HepG2 (cell line): ENCODE measurements around the gene ZNF512B. TPM values are rescaled to one million over a fixed set of nuclear protein-coding genes. Genes with fewer than 3 reads are reported as not detected.

ENCODE experiments used
- ATRX ChIP-seq: sonication (generic); formaldehyde crosslinking; IDR thresholded peaks from 2 replicates; pipeline ENCODE4 v1.4.0; 2020; ENCODE audit warnings: missing genetic modification reagents, borderline replicate concordance
- CBX5 ChIP-seq: sonication (generic); formaldehyde crosslinking; IDR thresholded peaks from 2 replicates; pipeline ENCODE4 v1.4.0; 2020; ENCODE audit warnings: missing genetic modification reagents, borderline replicate concordance
- EZH2 ChIP-seq: conservative IDR thresholded peaks from 2 replicates; pipeline ENCODE4 v1.6.1; 2012; ENCODE audit warnings: mild to moderate bottlenecking, low read depth, low read length, moderate library complexity
- SAP130 ChIP-seq: IDR thresholded peaks from 2 replicates; pipeline ENCODE4 v1.6.1; 2016; ENCODE audit warnings: low read depth
- SIX4 ChIP-seq: sonication (generic); formaldehyde crosslinking; IDR thresholded peaks from 2 replicates; pipeline ENCODE4 v1.4.0; 2020; ENCODE audit warnings: missing genetic modification reagents
- SKIL ChIP-seq: sonication (generic); formaldehyde crosslinking; IDR thresholded peaks from 2 replicates; pipeline ENCODE4 v1.8.0; 2022; ENCODE audit warnings: missing genetic modification reagents, mild to moderate bottlenecking, moderate library complexity, borderline replicate concordance
- ZGPAT ChIP-seq: IDR thresholded peaks from 2 replicates; pipeline ENCODE4 v1.6.1; 2016; ENCODE audit warnings: mild to moderate bottlenecking
- ZNF20 ChIP-seq: sonication (generic); formaldehyde crosslinking; IDR thresholded peaks from 2 replicates; pipeline ENCODE4 v1.4.0; 2020; ENCODE audit warnings: mild to moderate bottlenecking, moderate library complexity, missing genetic modification reagents
- ZNF276 ChIP-seq: sonication (generic); formaldehyde crosslinking; IDR thresholded peaks from 2 replicates; pipeline ENCODE4 v1.4.0; 2020; ENCODE audit warnings: mild to moderate bottlenecking, low read depth, missing genetic modification reagents
- ZNF34 ChIP-seq: sonication (generic); formaldehyde crosslinking; IDR thresholded peaks from 2 replicates; pipeline ENCODE4 v1.4.0; 2020; ENCODE audit warnings: mild to moderate bottlenecking, missing genetic modification reagents, borderline replicate concordance
- ZNF547 ChIP-seq: sonication (generic); formaldehyde crosslinking; IDR thresholded peaks from 2 replicates; pipeline ENCODE4 v1.5.1; 2020; ENCODE audit warnings: mild to moderate bottlenecking, missing genetic modification reagents
- ZNF564 ChIP-seq: sonication (generic); formaldehyde crosslinking; IDR thresholded peaks from 2 replicates; pipeline ENCODE4 v1.8.1; 2023; ENCODE audit warnings: mild to moderate bottlenecking, missing genetic modification reagents
- polyA plus RNA-seq, 8 experiments: library from polyadenylated mRNA; depleted of rRNA in 3 of 8; stranded (reverse) in 7 of 8; unstranded in 1 of 8; fragments of >200 nt; fragmentation: Illumina TruSeq in 4 of 8; extraction: Trizol in 4 of 8; gene quantifications; 2 replicates each; pipeline versions ENCODE4 v1.2.1 to v1.2.3, GENCODE V29; 2011 to 2016; ENCODE audit warnings: low read depth in 4 of 8, missing spikeins in 1 of 8, mixed read lengths in 1 of 8; ENCODE audit not compliant: insufficient read depth in 1 of 8
- total RNA-seq, 5 experiments: library from RNA; depleted of rRNA; stranded (reverse); fragments of >200 nt; fragmentation: Illumina TruSeq; extraction: Trizol; gene quantifications; 2 replicates each; pipeline ENCODE4 v1.2.3, GENCODE V29; 2016; ENCODE audit warnings: low read depth in 1 of 5
- TF ChIP-seq, protein P1 (sequence below): IDR thresholded peaks from 2 replicates; pipeline ENCODE4 v1.6.1; 2016; ENCODE audit warnings: missing compliant biosample characterization, missing genetic modification reagents, borderline replicate concordance
- TF ChIP-seq, protein P2 (sequence below): sonication (generic); formaldehyde crosslinking; IDR thresholded peaks from 2 replicates; pipeline ENCODE4 v1.4.0; 2020; ENCODE audit warnings: missing genetic modification reagents, borderline replicate concordance
- TF ChIP-seq, protein P3 (sequence below): sonication (generic); formaldehyde crosslinking; IDR thresholded peaks from 2 replicates; pipeline ENCODE4 v1.4.0; 2020; ENCODE audit warnings: missing genetic modification reagents, borderline replicate concordance

Gene ZNF512B
- total and polyA plus RNA-seq, 2 of the 13 experiments (the other 11 are each of a cell fraction or from before 2014, with no cell fraction given): 11.5 to 30.6 TPM

GRCh38 chr20:63955827-63956663 lies 13.7 kb downstream of the ZNF512B start, which contains the start of gene UCKL1 (continued):
- TF ChIP-seq, protein P1, sequence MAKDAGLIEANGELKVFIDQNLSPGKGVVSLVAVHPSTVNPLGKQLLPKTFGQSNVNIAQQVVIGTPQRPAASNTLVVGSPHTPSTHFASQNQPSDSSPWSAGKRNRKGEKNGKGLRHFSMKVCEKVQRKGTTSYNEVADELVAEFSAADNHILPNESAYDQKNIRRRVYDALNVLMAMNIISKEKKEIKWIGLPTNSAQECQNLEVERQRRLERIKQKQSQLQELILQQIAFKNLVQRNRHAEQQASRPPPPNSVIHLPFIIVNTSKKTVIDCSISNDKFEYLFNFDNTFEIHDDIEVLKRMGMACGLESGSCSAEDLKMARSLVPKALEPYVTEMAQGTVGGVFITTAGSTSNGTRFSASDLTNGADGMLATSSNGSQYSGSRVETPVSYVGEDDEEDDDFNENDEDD (CRISPR knock-in tag): peak; percentile 92
- TF ChIP-seq ZNF276 (CRISPR knock-in tag) (peak; percentile 95; the same call in 1 of the 2 replicates), SKIL (CRISPR knock-in tag) (peak; percentile 89), ZNF564 (CRISPR knock-in tag) (peak; percentile 98), SIX4 (CRISPR knock-in tag) (peak; percentile 63), ZNF34 (CRISPR knock-in tag) (peak; percentile 100), ATRX (CRISPR knock-in tag) (0 out of 2 replicates have a peak, but pooled peaks have one; percentile 13), SAP130 (CRISPR knock-in tag) (peak; percentile 97), ZNF547 (peak; percentile 99), ZNF20 (CRISPR knock-in tag) (peak; percentile 98), EZH2 (no peak), ZGPAT (peak; percentile 100), CBX5 (CRISPR knock-in tag) (peak; percentile 78; the same call in 1 of the 2 replicates)
- TF ChIP-seq, protein P2, sequence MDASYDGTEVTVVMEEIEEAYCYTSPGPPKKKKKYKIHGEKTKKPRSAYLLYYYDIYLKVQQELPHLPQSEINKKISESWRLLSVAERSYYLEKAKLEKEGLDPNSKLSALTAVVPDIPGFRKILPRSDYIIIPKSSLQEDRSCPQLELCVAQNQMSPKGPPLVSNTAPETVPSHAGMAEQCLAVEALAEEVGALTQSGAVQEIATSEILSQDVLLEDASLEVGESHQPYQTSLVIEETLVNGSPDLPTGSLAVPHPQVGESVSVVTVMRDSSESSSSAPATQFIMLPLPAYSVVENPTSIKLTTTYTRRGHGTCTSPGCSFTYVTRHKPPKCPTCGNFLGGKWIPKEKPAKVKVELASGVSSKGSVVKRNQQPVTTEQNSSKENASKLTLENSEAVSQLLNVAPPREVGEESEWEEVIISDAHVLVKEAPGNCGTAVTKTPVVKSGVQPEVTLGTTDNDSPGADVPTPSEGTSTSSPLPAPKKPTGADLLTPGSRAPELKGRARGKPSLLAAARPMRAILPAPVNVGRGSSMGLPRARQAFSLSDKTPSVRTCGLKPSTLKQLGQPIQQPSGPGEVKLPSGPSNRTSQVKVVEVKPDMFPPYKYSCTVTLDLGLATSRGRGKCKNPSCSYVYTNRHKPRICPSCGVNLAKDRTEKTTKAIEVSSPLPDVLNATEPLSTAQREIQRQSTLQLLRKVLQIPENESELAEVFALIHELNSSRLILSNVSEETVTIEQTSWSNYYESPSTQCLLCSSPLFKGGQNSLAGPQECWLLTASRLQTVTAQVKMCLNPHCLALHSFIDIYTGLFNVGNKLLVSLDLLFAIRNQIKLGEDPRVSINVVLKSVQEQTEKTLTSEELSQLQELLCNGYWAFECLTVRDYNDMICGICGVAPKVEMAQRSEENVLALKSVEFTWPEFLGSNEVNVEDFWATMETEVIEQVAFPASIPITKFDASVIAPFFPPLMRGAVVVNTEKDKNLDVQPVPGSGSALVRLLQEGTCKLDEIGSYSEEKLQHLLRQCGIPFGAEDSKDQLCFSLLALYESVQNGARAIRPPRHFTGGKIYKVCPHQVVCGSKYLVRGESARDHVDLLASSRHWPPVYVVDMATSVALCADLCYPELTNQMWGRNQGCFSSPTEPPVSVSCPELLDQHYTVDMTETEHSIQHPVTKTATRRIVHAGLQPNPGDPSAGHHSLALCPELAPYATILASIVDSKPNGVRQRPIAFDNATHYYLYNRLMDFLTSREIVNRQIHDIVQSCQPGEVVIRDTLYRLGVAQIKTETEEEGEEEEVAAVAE: peak; percentile 91; the same call in 1 of the 2 replicates
- TF ChIP-seq, protein P3, sequence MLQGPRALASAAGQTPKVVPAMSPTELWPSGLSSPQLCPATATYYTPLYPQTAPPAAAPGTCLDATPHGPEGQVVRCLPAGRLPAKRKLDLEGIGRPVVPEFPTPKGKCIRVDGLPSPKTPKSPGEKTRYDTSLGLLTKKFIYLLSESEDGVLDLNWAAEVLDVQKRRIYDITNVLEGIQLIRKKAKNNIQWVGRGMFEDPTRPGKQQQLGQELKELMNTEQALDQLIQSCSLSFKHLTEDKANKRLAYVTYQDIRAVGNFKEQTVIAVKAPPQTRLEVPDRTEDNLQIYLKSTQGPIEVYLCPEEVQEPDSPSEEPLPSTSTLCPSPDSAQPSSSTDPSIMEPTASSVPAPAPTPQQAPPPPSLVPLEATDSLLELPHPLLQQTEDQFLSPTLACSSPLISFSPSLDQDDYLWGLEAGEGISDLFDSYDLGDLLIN (CRISPR knock-in tag): peak; percentile 91
